ENCODE measurements around the gene NFYA. TPM values are rescaled to one million over a fixed set of nuclear protein-coding genes. Genes with fewer than 3 reads are reported as not detected.

Gene NFYA
- total and polyA plus RNA-seq, 2 donors (not counting 1 experiment from before 2014, with no cell fraction given) = 23.3 to 44.3 TPM

- DNase-seq = no peak
- H4K20me1 ChIP-seq (ENCODE audit: control insufficient read depth, insufficient read depth, low read length, poor library complexity, severe bottlenecking) = no peaks in the 10 kb centered on the region
- H3K4me2 ChIP-seq (replicated peaks; ENCODE audit: low read depth, low read length, poor library complexity, severe bottlenecking) = no peak overlapping the region
- no peaks in the 10 kb centered on the region for H3K9me3 ChIP-seq (ENCODE audit: control extremely low read depth in 1 of 3, control insufficient read depth in 2 of 3, insufficient read depth in 1 of 3, low read length in 2 of 3)
- WGBS (ENCODE audit: insufficient coverage) = 100% methylated on average over 2 of the region's 2 CpGs
- H2AFZ ChIP-seq (ENCODE audit: insufficient read depth, low read depth, low read length, poor library complexity, severe bottlenecking) = no peak overlapping the region
- TF ChIP-seq CTCF (IDR thresholded peaks at IDR 0.05) (no peak), EZH2 (IDR thresholded peaks at IDR 0.05; ENCODE audit: borderline replicate concordance, insufficient read depth, low read depth, low read length, poor library complexity, severe bottlenecking) (no peak)
- no peaks in the 10 kb centered on the region for H3K79me2 ChIP-seq (ENCODE audit: control insufficient read depth, insufficient read depth, low read length)
- Mint-ChIP-seq H3K4me3 (no peak overlapping the region), H3K4me1 (peaks cover 14% of the 10 kb centered on the region), H3K27me3 (no peaks in the 10 kb centered on the region), H3K27ac (no peak overlapping the region), H3K9me3 (ENCODE audit: insufficient read depth) (no peaks in the 10 kb centered on the region)
- H3K27ac ChIP-seq (ENCODE audit: low read length in 2 of 2) = no peak overlapping the region
- no peak overlapping the region for H3K9ac ChIP-seq (ENCODE audit: low read length)
- ATAC-seq (ENCODE audit: low read depth) = no peak
- H3K27me3 ChIP-seq (replicated peaks in 1 of 4; ENCODE audit: control extremely low read depth in 1 of 4, control insufficient read depth in 3 of 4, insufficient read depth in 4 of 4, low read length in 3 of 4) = no peaks in the 10 kb centered on the region
- H3K4me1 ChIP-seq (ENCODE audit: control insufficient read depth in 2 of 2, insufficient read depth in 2 of 2, low read length in 2 of 2) = peaks cover 11 to 12% of the 10 kb centered on the region in 2 donors
- ChIA-PET POLR2A (no interaction called here), CTCF (interaction anchor here (1.6 to 1.7 kb wide), 3 partner anchors 10 to 42 kb away, joined by 3 to 9 read pairs (median 8); no protein-coding TSS in a partner anchor)
- no peak overlapping the region for H3K4me3 ChIP-seq (ENCODE audit: control extremely low read depth in 1 of 5, extremely low read depth in 1 of 5, insufficient read depth in 1 of 5, low read depth in 2 of 5, low read length in 4 of 5)
- intact Hi-C loops (cut with micrococcal nuclease) = no loop called here
- peaks cover 0 to 3% of the 10 kb centered on the region in 2 experiments for H3K36me3 ChIP-seq (replicated peaks in 1 of 2; ENCODE audit: control extremely low read depth in 1 of 2, control insufficient read depth in 1 of 2, extremely low read depth in 1 of 2, insufficient read depth in 2 of 2, low read length in 1 of 2)
Observed at GRCh38 chr6:41047306-41047705, 25.5 kb upstream of the NFYA start.

- Mint-ChIP-seq H3K4me1 (peaks cover 19% of the 10 kb centered on the region), H3K4me3 (no peak overlapping the region), H3K27ac (no peak overlapping the region), H3K9me3 (ENCODE audit: insufficient read depth) (no peaks in the 10 kb centered on the region), H3K27me3 (no peaks in the 10 kb centered on the region)
- H3K4me3 ChIP-seq (ENCODE audit: control extremely low read depth in 1 of 5, extremely low read depth in 1 of 5, insufficient read depth in 1 of 5, low read depth in 2 of 5, low read length in 4 of 5) = no peak overlapping the region
- no peak overlapping the region for H3K27ac ChIP-seq (ENCODE audit: low read length in 2 of 2)
- H3K9me3 ChIP-seq (ENCODE audit: control extremely low read depth in 1 of 3, control insufficient read depth in 2 of 3, insufficient read depth in 1 of 3, low read length in 2 of 3) = no peaks in the 10 kb centered on the region
- no peaks in the 10 kb centered on the region for H4K20me1 ChIP-seq (ENCODE audit: control insufficient read depth, insufficient read depth, low read length, poor library complexity, severe bottlenecking)
- H2AFZ ChIP-seq (ENCODE audit: insufficient read depth, low read depth, low read length, poor library complexity, severe bottlenecking) = no peak overlapping the region
- H3K27me3 ChIP-seq (replicated peaks in 1 of 4; ENCODE audit: control extremely low read depth in 1 of 4, control insufficient read depth in 3 of 4, insufficient read depth in 4 of 4, low read length in 3 of 4) = no peaks in the 10 kb centered on the region
- no peak overlapping the region for H3K9ac ChIP-seq (ENCODE audit: low read length)
- intact Hi-C loops (cut with micrococcal nuclease) = no loop called here
- WGBS (ENCODE audit: insufficient coverage) = 94% methylated on average over 9 of the region's 9 CpGs
- no peak overlapping the region for H3K4me2 ChIP-seq (replicated peaks; ENCODE audit: low read depth, low read length, poor library complexity, severe bottlenecking)
- H3K79me2 ChIP-seq (ENCODE audit: control insufficient read depth, insufficient read depth, low read length) = no peaks in the 10 kb centered on the region
- peaks cover 16 to 19% of the 10 kb centered on the region in 2 donors for H3K4me1 ChIP-seq (ENCODE audit: control insufficient read depth in 2 of 2, insufficient read depth in 2 of 2, low read length in 2 of 2)
- POLR2A ChIA-PET = no interaction called here
- ATAC-seq (ENCODE audit: low read depth) (no peak), DNase-seq (no peak)
- H3K36me3 ChIP-seq (replicated peaks in 1 of 2; ENCODE audit: control extremely low read depth in 1 of 2, control insufficient read depth in 1 of 2, extremely low read depth in 1 of 2, insufficient read depth in 2 of 2, low read length in 1 of 2) = peaks cover 0 to 2% of the 10 kb centered on the region in 2 experiments
- CTCF ChIA-PET = interaction anchor here (0.7 kb wide), 1 partner anchor 20 kb away, joined by 3 read pairs; no protein-coding TSS in a partner anchor
- TF ChIP-seq EZH2 (IDR thresholded peaks at IDR 0.05; ENCODE audit: borderline replicate concordance, insufficient read depth, low read depth, low read length, poor library complexity, severe bottlenecking) (no peak), CTCF (IDR thresholded peaks at IDR 0.05) (no peak)
Observed at GRCh38 chr6:41047745-41048732, 24.7 kb upstream of the NFYA start.
